NCI-H1048 (cell line): ENCODE results near the gene THADA.
"Not testable (repeated sequence)": the region's sequence is repeated elsewhere in the genome, so short reads cannot be mapped to it uniquely, and the experiment has no call there.

Experiments
- DNase-seq: peaks from one replicate; lab custom pipeline; 2025; lab: John Stamatoyannopoulos, UW

THADA gene

DNA sequence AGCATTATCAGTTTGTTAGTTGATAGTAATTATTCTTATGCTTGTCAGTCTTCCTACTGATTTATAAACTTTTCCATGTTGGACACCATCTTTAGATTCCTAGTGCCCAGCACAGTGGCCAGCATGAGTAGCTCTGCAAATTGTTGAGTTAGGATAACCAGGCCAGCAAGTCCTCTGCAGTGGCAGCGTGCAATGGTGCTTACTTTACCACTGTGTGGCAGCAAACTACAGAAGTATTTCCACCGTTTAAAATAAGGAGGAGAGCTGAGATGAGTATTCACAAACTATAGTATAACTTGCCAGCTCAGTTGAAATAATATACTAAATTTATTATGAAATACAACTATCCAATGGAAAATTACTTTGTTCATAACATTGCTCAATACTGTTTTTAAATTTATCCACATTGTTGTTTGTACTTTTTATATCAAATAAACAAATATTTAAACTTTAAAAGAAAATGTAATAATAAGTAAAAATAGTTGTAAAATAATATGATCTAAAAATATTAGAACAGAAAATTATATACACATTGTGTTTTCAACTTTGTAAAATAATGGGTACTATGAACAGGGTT, 9.3 kb upstream of the THADA start:
- DNase-seq = no peak

- no peak for DNase-seq
Observed at GRCh38 chr2:43604674-43605073, 8.8 kb upstream of the THADA start.

- not testable (repeated sequence) for DNase-seq
Observed at GRCh38 chr2:43600596-43600995, 4.8 kb upstream of the THADA start.

DNA sequence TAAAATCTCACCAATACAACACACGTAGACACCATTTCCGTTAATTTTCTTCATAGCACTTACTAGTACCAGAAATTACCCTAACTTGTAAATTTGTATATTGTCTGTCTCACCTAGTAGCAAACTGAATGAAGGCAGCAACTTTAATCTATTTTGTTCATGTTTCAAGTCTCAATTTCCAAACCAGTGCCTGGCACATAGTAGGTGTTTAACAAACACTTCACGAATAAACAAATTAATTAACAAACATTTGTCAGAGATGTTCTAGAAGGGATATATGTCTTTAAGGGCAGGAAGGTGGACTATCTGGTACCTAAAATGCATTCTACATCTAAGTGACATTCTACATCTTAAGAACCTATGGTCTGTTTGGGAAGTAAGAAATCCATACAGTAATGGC, 963 bp downstream of the THADA start:
- DNase-seq = no peak

GRCh38 chr2:43593254-43593653, 2.6 kb downstream of the THADA start:
- DNase-seq = no peak

DNA sequence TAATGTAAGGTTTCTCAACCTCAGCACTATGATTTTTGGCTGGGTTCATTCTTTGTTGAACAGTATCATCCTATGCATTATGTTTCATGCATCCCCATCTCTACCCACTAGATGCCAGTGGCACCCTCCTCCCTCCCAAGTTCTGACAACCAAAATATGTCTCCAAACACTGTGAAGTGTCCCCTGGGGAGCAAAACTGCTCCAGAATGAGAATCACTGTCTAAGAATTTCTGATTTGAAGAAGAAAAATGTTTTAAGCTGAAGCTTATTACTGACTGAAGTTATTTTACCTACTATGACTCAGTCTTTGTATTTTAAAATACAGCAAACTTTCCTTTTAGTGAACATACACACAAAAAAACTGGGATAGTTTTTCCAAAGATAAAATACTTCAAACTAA, 3.4 kb downstream of the THADA start:
- no peak for DNase-seq

GRCh38 chr2:43585708-43586107, 10.1 kb downstream of the THADA start:
- DNase-seq = no peak

- no peak for DNase-seq
Observed at GRCh38 chr2:43579275-43579981, 16.4 kb downstream of the THADA start.

DNA sequence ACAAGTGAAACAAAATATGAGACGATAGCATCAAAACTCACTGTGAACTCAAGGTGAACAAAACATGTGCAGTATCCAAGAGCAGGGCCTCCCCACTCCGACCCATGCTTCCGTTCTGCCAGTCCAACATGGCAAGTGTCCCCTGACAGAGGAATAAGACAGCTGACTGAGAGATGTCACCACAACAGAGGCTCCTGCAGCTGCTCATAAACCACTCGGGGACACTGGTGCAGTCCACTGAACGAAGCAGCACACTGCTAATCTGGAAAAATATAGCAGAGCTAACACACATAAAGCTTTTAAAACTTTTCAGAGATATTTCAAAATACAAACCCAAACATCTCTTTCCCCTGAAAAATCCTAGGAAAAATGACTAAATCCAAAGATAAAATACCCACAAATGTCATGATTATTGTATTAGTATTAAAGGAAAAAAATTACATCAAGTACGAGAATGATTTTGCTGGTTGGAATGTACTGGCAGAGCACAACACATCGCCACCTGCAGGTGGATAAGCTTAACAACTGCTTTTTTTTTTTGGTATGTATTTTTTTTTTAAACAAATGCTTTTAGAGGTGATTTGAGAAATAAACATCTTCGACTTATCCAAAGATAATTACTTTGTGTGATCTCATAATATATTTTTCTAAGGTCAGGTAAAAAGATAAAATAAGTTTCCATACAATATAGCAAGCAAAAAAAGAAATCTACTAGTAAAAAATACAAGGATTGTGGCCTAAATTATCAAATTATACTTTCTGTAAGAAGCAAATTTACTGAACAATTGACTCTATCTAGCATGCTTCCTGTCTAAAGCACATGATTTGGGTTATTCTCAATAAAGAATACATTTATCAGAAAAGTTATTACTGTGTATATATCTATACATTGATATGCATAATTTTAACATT, 18.6 kb downstream of the THADA start:
- DNase-seq = peak; percentile 16

DNA sequence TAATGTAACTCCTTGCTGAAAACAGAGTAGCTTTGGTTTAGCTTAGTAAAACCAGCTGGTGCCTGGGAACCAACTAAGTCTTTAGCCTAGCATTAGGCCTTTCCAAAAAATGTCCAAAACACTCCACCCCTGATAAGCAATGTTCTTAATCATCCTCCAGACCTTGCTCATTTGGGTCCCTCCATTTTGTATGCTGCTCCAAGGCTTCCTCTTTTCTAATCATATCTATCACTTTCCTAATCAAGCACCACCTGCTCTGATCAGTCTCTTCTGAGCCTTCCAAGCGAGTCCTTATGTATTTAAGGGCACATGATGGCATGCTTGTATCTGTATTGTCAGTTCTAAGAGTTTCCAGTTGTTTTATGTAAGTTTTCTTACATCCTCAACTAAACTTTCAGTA, 23.6 kb downstream of the THADA start:
- DNase-seq = no peak

GRCh38 chr2:43569921-43570320, 25.9 kb downstream of the THADA start:
- no peak for DNase-seq

GRCh38 chr2:43568228-43568627, 27.6 kb downstream of the THADA start:
- DNase-seq = no peak

DNA sequence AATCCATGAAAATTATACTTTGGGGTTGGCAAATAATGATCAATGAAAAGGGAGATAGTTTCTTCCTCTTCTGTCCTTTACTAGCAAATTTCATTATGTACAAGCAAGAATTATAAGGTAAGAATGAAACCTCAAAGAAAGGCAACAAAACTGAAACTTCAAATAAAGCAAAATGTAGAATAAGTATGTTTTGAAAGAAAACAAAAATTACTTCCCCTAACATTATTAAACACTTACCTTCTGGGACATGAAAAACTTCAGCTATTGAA, 29.4 kb downstream of the THADA start:
- DNase-seq = no peak

DNA sequence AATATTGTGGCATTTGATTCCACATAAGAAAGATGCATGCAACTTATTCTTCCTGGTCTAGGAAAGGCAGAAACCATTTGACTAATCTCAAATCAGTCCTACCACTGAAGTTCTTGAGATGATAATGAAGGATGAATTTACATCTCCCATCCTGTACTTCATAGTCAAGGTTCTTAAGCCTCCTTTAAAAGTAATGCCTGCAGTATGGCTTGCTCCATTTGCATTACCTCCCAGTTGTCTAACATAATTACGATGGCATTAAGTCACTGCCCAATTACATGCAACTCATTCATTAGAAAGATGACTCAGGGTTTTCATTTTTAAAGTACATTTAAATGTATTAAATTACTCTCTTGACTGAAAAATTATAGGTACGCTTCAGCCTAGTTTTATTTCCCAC, 32.2 kb downstream of the THADA start:
- DNase-seq = no peak

DNA sequence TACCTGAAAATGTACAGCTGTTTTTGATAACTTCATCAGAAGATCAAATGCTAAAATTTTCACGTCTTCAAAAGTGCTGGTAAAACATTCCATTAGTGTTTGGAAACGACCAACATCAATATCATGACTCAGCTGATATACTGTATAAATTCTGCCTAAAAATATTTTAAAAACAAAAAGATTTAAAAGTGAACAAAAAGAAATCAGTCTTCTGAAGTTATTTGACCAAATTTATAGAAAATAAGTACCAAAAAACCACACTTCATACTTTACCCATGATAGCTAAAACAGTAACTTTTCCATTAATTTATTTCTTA, 35.6 kb downstream of the THADA start:
- no peak for DNase-seq

GRCh38 chr2:43559391-43560230, 36.2 kb downstream of the THADA start:
- no peak for DNase-seq

GRCh38 chr2:43557196-43557595, 38.6 kb downstream of the THADA start:
- DNase-seq = no peak

DNA sequence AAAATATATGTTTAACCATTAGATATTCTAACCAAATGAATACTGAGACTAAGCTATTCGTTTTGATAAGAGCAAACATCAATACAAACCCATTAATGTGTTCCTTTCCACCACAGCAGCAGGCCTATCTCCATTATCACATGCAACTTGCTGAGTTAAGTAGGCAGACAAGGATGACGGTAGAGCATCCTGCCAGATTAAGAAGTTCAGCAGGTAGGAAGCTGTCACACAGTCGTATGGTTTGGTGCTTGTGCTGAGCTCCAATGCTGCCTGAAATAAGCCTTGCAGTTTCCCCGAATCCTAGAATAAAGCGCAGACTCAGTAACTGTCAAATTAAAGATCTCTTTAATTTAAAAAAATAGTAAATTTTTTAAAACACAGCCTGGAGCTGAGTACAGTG, 39.6 kb downstream of the THADA start:
- DNase-seq = no peak

DNA sequence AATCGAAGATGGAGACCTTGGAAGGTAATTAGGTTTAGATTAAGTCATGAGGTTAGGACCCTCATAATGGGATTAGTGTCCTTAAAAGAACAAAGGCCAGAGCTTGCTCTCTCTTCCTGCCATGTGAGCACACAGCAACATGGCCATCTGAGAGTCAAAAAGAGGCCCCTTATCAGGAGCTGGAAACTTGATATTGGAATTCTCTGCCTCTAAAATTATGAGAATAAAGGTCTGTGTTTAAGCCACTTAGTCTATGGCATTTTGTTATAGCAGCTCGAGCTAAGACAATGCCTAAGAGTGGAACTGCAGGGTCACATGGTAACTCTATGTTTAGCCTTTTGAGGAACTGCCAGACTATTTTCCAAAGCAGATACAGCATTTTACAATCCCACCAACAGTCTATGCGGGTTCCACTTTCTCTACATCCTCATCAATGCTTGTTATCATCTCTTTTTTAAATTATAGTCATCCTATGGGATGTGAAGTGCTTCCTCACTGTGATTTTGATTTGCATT, 42.4 kb downstream of the THADA start:
- no peak for DNase-seq

GRCh38 chr2:43551990-43552389, 43.8 kb downstream of the THADA start:
- no peak for DNase-seq

- DNase-seq = not testable (repeated sequence)
Observed at GRCh38 chr2:43548381-43548780, 47.5 kb downstream of the THADA start.

DNA sequence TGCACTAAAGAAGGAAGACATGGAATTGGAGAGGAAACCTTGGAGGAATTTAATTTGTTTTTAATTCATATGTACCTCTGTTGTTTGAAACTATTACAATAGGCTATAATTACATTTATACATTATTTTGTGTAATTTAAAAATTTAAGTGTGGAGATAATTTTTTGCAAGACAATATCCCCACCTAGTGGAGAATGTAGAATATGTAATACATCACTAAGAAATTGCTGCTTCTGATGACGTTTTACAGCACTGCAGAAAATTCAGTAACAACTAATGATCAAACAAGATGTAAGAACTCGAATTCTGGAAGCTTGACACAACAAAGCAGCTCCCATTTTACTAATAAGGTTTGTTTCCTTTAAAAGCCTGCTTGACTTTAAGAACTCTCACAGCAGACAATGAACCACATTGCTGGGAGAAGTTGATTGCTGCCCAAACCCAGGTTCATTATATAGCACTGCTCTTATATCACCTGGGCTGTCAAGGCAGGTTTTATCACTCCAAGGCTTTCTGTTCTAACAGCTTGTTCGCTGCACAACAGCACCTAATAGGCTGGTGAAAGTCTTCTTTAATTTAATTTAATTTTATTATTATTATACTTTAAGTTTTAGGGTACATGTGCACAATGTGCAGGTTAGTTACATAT, 53.4 kb downstream of the THADA start:
- DNase-seq = no peak
